BJ (cell line): ENCODE results near the gene CLIC5. TPM values are rescaled to one million over a fixed set of nuclear protein-coding genes. Genes with fewer than 3 reads are reported as not detected.

ENCODE experiments used
- CTCF ChIA-PET: fragments of 350-600 bp; formaldehyde crosslinking; extraction: SDS; loops from one replicate; lab custom pipeline; 2021; ENCODE audit warnings: antibody characterized with exemption, inconsistent platforms; lab: Yijun Ruan, JAX
- POLR2A ChIA-PET: fragments of 300-600 bp; sonication (Branson Sonifier 250); formaldehyde crosslinking; extraction: SDS; loops from one replicate; lab custom pipeline; 2021; ENCODE audit warnings: antibody characterized with exemption; lab: Charles Lee
- DNase-seq: peaks from one replicate; pipeline ENCODE4 v3.0.0-alpha.2; 2011; ENCODE audit warnings: low read depth
- H3K27me3 ChIP-seq: 2 replicates; pipeline ENCODE4 v1.6.0; 2011; ENCODE audit warnings: low read length; ENCODE audit not compliant: control insufficient read depth, insufficient read depth
- H3K36me3 ChIP-seq: 2 replicates; pipeline ENCODE4 v1.5.1; 2011; ENCODE audit warnings: low read length; ENCODE audit not compliant: control insufficient read depth, insufficient read depth
- H3K4me3 ChIP-seq: 2 replicates; pipeline ENCODE4 v1.5.1; 2011; ENCODE audit warnings: low read depth, mild to moderate bottlenecking, control low read depth, low read length
- CTCF ChIP-seq: IDR thresholded peaks from 2 replicates; pipeline ENCODE4 v1.5.1; 2011; ENCODE audit warnings: low read depth, mild to moderate bottlenecking, control low read depth, inconsistent platforms, low read length, moderate library complexity; ENCODE audit not compliant: insufficient read depth
- polyA plus RNA-seq: library from polyadenylated mRNA; depleted of rRNA; stranded (reverse); fragments of >200 nt; gene quantifications from 2 replicates; pipeline ENCODE4 v1.2.3, GENCODE V29; 2011

The CLIC5 gene
- polyA plus RNA-seq, 1 experiment, result not detected

- DNase-seq, result no peak
- TF ChIP-seq CTCF, result no peak
- Histone ChIP-seq H3K27me3 (no peaks in the 10 kb centered on the region; the same call in none of the 2 replicates), H3K36me3 (no peaks in the 10 kb centered on the region), H3K4me3 (no peak overlapping the region)
- ChIA-PET POLR2A (no interaction called here), CTCF (no interaction called here)
Observed at GRCh38 chr6:45854149-45854742, 161.4 kb downstream of the CLIC5 start.

- POLR2A ChIA-PET, result no interaction called here
- no peaks in the 10 kb centered on the region; the same call in 1 of the 2 replicates for H3K27me3 ChIP-seq
- no peak for TF ChIP-seq CTCF
- no peaks in the 10 kb centered on the region for H3K36me3 ChIP-seq
- CTCF ChIA-PET, result interaction anchor here (0.8 kb wide), 1 partner anchor 11 kb away, joined by 3 read pairs; no protein-coding TSS in a partner anchor
- H3K4me3 ChIP-seq, result no peak overlapping the region
- no peak for DNase-seq
Observed at GRCh38 chr6:45851034-45851400, 164.6 kb downstream of the CLIC5 start.

- ChIA-PET POLR2A (no interaction called here), CTCF (no interaction called here)
- no peak for TF ChIP-seq CTCF
- Histone ChIP-seq H3K27me3 (no peaks in the 10 kb centered on the region; the same call in 1 of the 2 replicates), H3K36me3 (no peaks in the 10 kb centered on the region), H3K4me3 (no peak overlapping the region)
- no peak for DNase-seq
Observed at GRCh38 chr6:45850378-45851033, 165.2 kb downstream of the CLIC5 start.

- ChIA-PET POLR2A (no interaction called here), CTCF (no interaction called here)
- peaks cover 3% of the 10 kb centered on the region; the same call in 1 of the 2 replicates for H3K27me3 ChIP-seq
- DNase-seq, result peak; percentile 38
- TF ChIP-seq CTCF, result no peak
- no peak overlapping the region for H3K4me3 ChIP-seq
- H3K36me3 ChIP-seq, result no peaks in the 10 kb centered on the region
Observed at GRCh38 chr6:45845567-45845966, 170.1 kb downstream of the CLIC5 start.

GRCh38 chr6:45844986-45845385 is 170.7 kb downstream of the CLIC5 start:
- DNase-seq, result no peak
- no peak for TF ChIP-seq CTCF

More at GRCh38 chr6:45844986-45845385, 170.7 kb downstream of the CLIC5 start:
- CTCF ChIA-PET, result interaction anchor here (0.6 to 0.7 kb wide), 2 partner anchors 242 to 515 kb away, joined by 3 to 5 read pairs; no protein-coding TSS in a partner anchor
- POLR2A ChIA-PET, result no interaction called here
- Histone ChIP-seq H3K36me3 (no peaks in the 10 kb centered on the region), H3K4me3 (no peak overlapping the region), H3K27me3 (peaks cover 3% of the 10 kb centered on the region; the same call in 1 of the 2 replicates)
